Hematopoietic multipotent progenitor cell treated with erythropoietin and hydrocortisone succinate and interleukin-3 and kit ligand, for 6 days (in vitro differentiated cells): Measurements from ENCODE around the gene MGAT3.

Source experiments
- DNase-seq: peaks from one replicate; pipeline ENCODE4 v3.0.0-alpha.2; 2015

MGAT3 gene

GRCh38 chr22:39429186-39429585 lies 27.6 kb upstream of the MGAT3 start:
- DNase-seq: no peak

DNA sequence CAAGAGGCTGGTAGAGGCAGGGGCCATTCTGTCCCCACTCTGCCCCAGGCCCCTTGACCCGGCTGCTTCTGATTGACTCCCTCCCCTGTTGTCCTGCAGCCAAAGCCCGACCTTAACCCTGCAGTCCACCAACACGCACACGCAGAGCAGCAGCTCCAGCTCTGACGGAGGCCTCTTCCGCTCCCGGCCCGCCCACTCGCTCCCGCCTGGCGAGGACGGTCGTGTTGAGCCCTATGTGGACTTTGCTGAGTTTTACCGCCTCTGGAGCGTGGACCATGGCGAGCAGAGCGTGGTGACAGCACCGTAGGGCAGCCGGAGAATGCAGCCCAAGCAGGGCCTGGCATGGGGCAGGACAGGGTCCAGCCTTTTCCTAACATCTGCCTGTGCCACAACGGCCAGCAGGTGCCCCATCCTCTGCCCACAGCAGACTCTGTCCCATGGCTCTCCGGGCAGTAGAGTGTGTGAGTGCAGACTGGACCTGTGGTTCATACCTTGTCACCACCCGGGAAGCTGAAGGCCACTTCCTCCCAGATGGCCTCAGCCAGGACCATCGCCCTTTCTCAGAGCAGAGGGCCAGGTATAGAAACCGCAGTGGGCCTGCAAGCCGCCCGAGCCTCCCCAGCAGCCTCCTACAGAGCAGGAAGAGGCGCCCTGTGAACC lies 26.8 kb upstream of the MGAT3 start:
- DNase-seq: no peak

DNA sequence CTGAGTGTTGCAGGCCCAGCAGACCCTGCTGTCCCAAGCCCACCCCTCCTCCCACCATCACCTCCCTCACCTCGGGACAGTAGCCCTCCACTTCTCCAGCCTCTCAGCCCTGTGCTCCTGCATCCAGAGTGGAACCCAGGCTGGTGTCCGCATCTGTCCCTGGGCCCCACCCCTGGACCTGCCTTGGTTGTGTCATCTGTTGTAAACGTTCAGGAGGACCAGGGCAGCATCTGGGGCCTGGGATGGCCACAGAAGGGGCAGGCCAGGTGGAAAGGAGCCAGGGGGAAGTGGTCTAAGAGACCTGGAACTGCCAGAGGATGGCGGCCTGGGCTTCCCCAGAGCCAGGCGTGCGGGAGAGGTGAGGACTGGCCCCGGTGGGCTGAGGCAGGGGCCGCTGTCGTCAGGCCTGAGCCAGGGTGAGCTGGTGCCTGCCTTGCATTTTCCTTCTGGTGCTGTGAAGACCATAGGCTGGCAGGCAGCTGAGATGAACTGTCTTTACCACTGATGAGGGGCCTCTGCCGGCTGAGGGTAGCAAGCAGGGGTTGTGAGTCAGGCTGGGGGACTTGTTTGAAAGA lies 26.1 kb upstream of the MGAT3 start:
- no peak for DNase-seq

DNA sequence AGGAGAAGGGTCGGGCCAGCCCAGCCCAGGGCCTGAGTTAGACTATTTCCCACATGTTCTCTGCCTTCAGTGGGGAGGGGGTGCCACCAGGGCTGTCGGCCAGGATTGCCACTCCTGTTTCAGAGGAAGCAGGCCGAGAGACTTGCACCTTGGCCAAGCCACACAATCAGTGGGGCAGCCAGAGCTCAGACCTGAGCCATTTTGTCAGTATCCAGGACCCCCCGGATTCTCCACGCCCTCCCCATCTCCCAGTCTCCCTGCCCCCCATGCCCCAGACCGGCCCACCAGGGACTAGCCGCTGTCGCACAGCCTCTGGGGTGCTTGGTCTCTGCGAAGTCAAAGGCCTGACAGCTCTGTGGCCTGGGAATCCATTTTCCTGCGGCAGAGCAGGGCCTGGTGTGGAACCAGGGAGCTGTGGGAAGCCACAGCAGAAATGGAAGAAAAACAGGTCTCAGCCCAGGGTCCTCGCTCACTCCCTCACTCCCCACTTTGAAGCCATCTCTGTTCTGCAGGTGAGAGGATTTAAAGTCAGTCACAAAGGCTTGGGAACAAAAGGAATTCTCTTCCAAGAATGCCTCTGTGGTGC lies 25.5 kb upstream of the MGAT3 start:
- DNase-seq: no peak

DNA sequence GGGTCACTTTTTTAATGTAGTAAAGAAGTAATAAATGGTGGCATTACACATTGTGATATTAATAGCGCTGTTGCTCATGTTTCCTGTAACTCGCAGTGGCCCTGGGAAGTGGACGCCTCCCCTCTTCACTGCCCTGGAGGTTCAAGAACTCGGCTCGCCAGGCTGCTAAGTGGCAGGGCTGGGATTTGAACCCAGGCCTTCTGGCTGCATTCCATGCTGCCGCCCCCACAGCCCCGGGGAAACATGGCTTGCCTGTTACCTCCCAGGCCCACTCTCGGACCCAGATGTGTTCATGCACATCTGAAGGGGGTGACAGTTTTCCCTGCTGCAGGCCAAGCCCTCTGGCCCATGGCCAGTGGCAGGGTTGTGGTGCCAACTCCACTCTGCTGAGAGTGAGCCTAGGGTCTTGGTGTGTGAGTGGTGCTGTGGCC lies 25.0 kb upstream of the MGAT3 start:
- DNase-seq: no peak

DNA sequence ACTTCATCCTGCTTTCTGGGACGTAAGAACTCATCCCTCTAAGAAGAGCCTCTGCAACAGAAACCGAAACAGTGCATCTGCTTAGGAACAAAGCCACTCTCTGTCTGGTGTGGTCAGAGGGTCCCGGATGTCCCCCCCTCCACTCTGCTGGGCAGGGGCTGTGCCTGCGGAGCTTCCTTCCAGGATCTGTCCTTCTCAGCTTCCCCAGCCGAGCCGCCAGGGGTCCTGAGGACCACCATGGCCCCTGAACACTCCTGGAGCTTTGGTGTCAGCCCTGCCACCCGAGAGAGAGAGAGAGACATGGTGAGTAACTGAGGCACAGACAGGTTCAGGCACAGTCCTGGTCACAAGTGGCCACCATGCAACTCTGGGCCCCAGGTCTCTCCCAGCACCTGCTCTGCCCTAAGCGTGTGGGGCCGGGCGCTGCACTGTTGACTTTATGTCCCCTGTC lies 24.4 kb upstream of the MGAT3 start:
- no peak for DNase-seq

DNA sequence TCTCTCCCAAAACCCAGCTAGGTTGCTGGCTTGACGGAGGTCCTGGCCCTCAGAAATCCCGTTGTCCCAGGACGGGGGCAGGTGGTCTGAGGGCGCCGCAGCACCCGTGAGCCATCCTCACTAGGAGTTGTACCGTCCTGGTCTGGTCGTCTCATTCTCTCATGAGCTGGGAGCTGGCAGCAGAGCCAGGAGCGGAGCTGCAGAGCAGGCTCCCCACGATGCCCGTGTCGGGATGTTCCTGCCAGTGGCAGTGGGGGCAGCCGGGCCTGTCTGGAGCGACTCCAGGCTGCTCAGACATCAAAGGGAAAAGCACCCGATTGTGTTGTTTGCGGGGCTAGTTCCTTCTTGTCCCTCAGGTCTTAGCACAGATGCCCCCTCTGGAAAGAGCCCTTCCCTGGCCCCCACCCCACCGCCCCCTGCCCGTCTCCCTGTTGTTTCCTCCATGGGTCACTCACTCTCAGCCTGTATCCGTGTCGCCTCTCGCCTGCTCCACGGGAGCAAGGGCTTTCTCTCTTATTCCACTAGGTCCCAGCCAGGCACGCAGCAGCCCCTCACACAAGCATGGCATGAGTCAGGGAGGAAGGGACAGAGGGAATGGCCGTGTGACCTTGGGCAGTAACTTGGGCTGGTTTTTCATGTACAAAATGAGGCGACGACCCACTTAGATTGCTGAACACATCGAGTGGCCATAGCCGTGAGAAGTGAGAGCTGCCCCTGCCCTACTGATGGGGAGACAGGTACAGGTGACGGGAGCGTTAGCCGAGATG lies 23.2 kb upstream of the MGAT3 start:
- DNase-seq: no peak

- DNase-seq: no peak
These were observed 22.6 kb upstream of the MGAT3 start for GRCh38 chr22:39434243-39434653.

- DNase-seq: no peak
These were observed 22.1 kb upstream of the MGAT3 start for GRCh38 chr22:39434721-39435120.

- no peak for DNase-seq
These were observed 21.2 kb upstream of the MGAT3 start for GRCh38 chr22:39435616-39436015.

GRCh38 chr22:39437791-39438704 lies 18.8 kb upstream of the MGAT3 start:
- DNase-seq: no peak

DNA sequence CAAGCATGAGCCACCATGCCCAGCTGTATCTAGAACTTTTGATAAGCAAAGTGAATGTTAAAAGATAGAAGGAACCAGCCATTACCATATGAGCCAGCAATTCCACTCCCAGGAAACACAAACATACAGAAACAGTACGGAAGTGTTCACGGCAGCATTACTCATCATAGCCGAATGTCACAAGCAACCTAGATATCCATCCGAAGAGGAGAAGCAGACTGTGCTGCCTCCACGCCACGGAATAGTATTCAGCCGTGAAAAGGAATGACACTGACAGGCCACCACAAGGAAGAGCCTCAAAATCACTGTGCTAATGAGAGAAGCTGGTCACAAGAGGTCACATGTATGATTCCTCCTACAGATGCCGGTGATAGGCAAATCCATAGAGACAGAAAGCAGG lies 17.6 kb upstream of the MGAT3 start:
- DNase-seq: peak; percentile 47

GRCh38 chr22:39443398-39443797 lies 13.4 kb upstream of the MGAT3 start:
- DNase-seq: no peak

GRCh38 chr22:39444247-39444800 lies 12.5 kb upstream of the MGAT3 start:
- DNase-seq: no peak

GRCh38 chr22:39444937-39445465 lies 11.8 kb upstream of the MGAT3 start:
- no peak for DNase-seq

- DNase-seq: no peak
These were observed 11.1 kb upstream of the MGAT3 start for GRCh38 chr22:39445678-39446077.

DNA sequence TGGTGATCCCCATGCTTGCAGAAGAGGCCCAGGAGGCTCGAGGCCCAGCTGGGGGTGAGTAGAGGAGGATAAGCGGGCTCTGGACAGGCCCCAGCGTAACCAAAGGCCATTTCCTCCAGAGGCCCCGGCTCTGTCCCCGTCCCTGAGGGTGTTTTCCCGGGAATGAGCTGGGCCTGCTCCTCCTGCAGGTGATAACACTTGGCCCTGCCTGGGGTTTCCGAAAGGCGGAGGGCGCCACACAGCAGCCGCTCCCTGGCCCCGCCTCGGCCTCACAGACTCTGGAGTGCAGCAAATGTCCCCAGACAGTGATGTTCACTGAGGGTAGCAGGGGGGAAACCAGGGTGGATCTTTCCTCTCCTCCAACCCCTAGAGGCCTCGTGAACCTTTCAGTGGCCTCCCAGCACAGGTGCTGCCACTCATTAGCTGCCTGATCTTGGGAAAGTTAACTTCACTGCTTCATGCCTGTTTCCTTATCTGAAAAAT lies 10.5 kb upstream of the MGAT3 start:
- peak; percentile 74 for DNase-seq

DNA sequence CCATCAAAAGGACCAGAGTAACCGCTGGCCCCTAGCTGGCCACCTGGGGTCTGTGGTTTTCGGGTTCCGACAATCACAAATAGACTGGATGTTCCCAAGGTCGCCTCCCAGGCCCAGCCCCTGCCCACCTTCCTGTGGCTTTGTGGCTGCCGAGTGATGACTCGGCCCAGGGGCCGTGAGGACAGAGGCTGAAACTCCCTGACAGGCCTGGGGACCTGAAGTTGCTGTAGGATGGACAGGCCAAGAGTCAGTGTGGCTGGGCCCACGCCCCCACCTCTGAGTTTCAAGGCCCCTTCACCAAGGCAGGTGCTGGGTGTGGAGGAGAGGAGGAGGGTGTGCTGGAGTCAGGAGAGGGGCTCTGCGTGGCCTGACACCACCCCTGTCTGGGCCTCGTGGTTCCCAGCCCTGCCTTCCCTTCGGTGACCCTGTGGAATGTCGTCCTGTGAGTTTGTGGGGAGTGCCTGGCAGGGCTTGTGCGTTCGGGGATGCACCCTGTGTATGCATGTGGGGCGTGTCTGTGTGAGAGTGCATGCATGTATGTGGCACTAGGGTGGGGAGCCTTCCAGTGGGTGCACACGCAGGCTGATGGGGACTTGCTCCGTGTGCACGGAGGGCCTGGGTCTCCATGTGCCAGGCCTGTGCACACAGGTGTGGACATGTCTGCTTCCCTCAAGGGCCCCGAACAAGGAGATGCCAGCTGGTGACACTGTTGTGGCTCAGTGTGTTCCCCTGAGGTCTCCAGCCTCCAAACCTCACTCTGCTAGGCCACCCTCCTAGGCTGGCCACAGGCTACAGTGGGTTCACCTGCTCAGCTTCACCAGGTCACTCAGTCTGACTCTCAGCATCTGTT lies 8.4 kb upstream of the MGAT3 start:
- DNase-seq: no peak

DNA sequence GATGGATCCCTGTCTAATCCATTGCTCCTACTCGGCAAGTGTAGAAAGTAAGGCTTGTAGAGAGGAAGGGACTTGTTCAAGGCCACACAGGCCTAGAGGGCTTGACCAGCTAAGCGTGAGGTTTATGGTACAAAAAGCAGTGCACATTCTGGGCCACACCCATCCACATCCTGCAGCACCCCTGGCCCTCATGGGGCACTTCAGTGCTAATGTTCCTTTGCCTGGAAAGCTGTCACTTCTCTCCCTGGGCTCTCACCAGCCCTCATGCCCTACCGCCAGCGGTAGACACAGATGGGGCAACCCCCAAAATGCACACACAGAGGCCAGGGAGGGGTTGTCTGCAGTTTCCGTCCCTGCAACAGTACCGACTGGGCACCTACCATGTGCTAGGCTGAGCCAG lies 7.1 kb upstream of the MGAT3 start:
- no peak for DNase-seq

- DNase-seq: no peak
These were observed 6.4 kb upstream of the MGAT3 start for GRCh38 chr22:39450258-39450955.

DNA sequence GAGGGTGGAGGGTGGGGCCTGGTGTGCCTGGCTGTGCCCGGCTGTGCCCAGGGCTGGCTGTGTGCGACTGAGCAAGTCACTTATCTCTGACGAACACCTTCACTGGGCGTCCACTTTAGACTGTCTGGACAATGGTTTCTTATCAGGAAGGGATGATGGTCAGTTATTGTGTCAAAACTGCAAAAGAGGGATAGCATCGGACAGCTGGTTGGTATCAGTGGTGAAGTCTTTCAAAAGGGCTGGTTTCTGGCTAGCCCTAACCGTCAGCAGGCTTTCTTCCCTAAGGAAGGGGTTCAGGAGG lies 4.1 kb upstream of the MGAT3 start:
- DNase-seq: peak; percentile 96
